Endothelial cell of umbilical vein (primary cell): Measurements from ENCODE around the gene AMN1. TPM values are rescaled to one million over a fixed set of nuclear protein-coding genes. Genes with fewer than 3 reads are reported as not detected.

Experiments
- BruUV-seq: library from RNA; stranded (reverse); fragments of 400-500 nt; replicated peaks from 2 replicates; lab custom pipeline; 2021; lab: Mats Ljungman, UMichigan
- CTCF ChIA-PET: fragments of 300-600, 350-600 bp; sonication (Branson Sonifier 250); formaldehyde crosslinking; loops from one replicate; lab custom pipeline; 2021; ENCODE audit warnings: antibody characterized with exemption, inconsistent platforms; lab: Charles Lee
- POLR2A ChIA-PET: fragments of 300-600, 350-600 bp; sonication (Branson Sonifier 250); formaldehyde crosslinking; loops from one replicate; lab custom pipeline; 2021; ENCODE audit warnings: antibody characterized with exemption, inconsistent platforms; lab: Charles Lee
- DNase-seq: peaks from one replicate; pipeline ENCODE4 v3.0.0-alpha.2; 2011; ENCODE audit warnings: low read depth, low spot score
- FAIRE-seq: peaks from 2 replicates; lab custom pipeline; 2011; peaks lifted over from hg19 to GRCh38; lab: Jason Lieb, UNC
- H2AFZ ChIP-seq: 2 replicates; pipeline ENCODE4 v1.6.0; 2012; ENCODE audit warnings: low read depth, low read length, control low read depth, inconsistent platforms
- H3K27ac ChIP-seq: 2 replicates; pipeline ENCODE4 v1.5.1; 2011; ENCODE audit warnings: low read depth, mild to moderate bottlenecking, control low read depth, low read length, moderate library complexity; ENCODE audit not compliant: insufficient read depth
- H3K27me3 ChIP-seq, 2 experiments: 2 replicates each; pipeline versions ENCODE4 v1.6.0 to v1.6.1; 2011; ENCODE audit warnings: low read length in 2 of 2, mixed read lengths in 1 of 2; ENCODE audit not compliant: control insufficient read depth in 2 of 2, insufficient read depth in 2 of 2
- H3K36me3 ChIP-seq, 2 experiments: 2 replicates in 1 of 2; 3 replicates in 1 of 2; pipeline ENCODE4 v1.5.1; 2011; ENCODE audit warnings: low read length in 2 of 2, mild to moderate bottlenecking in 1 of 2, moderate library complexity in 1 of 2; ENCODE audit not compliant: control insufficient read depth in 2 of 2, insufficient read depth in 2 of 2; ENCODE audit errors: extremely low read depth in 1 of 2
- H3K4me1 ChIP-seq: 3 replicates; pipeline ENCODE4 v1.5.1; 2011; ENCODE audit warnings: mild to moderate bottlenecking, low read length; ENCODE audit not compliant: control insufficient read depth, insufficient read depth; ENCODE audit errors: extremely low read depth
- H3K4me2 ChIP-seq: 2 replicates; pipeline ENCODE4 v1.6.1; 2011; ENCODE audit warnings: low read length, control low read depth, mixed read lengths; ENCODE audit not compliant: insufficient read depth
- H3K4me3 ChIP-seq, 3 experiments: fragments of 200-600 bp in 1 of 3; sonication (generic), shearing (Covaris generic) in 1 of 3; replicated peaks in 1 of 3; 2 replicates each; pipeline ENCODE4 v1.5.1; 2011 to 2016; ENCODE audit warnings: control low read depth in 3 of 3, low read length in 3 of 3, mild to moderate bottlenecking in 2 of 3, inconsistent platforms in 1 of 3, low read depth in 1 of 3, moderate library complexity in 1 of 3; ENCODE audit not compliant: insufficient read depth in 1 of 3
- H3K79me2 ChIP-seq: 2 replicates; pipeline ENCODE4 v1.6.0; 2012; ENCODE audit warnings: low read length, inconsistent platforms; ENCODE audit not compliant: control insufficient read depth, insufficient read depth
- H3K9ac ChIP-seq: replicated peaks from 2 replicates; pipeline ENCODE3; 2011; ENCODE audit warnings: low read length, control low read depth; ENCODE audit not compliant: insufficient read depth; ENCODE audit errors: extremely low read depth
- H3K9me1 ChIP-seq: replicated peaks from 3 replicates; pipeline ENCODE4 v1.6.0; 2011; ENCODE audit warnings: mild to moderate bottlenecking, low read length; ENCODE audit not compliant: control insufficient read depth, insufficient read depth; ENCODE audit errors: extremely low read depth
- H3K9me3 ChIP-seq: replicated peaks from 2 replicates; pipeline ENCODE4 v1.5.1; 2012; ENCODE audit warnings: low read length, inconsistent platforms; ENCODE audit not compliant: control insufficient read depth, insufficient read depth
- H4K20me1 ChIP-seq: replicated peaks from 2 replicates; pipeline ENCODE3; 2011; ENCODE audit warnings: mild to moderate bottlenecking, low read length; ENCODE audit not compliant: control insufficient read depth, insufficient read depth; ENCODE audit errors: extremely low read depth
- CTCF ChIP-seq, 2 donors: IDR thresholded peaks; 1 replicate in 1 of 2; 2 replicates in 1 of 2; pipeline ENCODE4 v1.5.1; 2011; ENCODE audit warnings: low read length in 2 of 2, mild to moderate bottlenecking in 2 of 2, moderate library complexity in 2 of 2, control low read depth in 1 of 2, inconsistent platforms in 1 of 2, low read depth in 1 of 2; ENCODE audit not compliant: insufficient read depth in 1 of 2; ENCODE audit errors: extremely low read depth in 1 of 2
- EZH2 ChIP-seq: IDR thresholded peaks from 2 replicates; pipeline ENCODE4 v1.6.1; 2012; ENCODE audit warnings: borderline replicate concordance, low read depth, mild to moderate bottlenecking, moderate library complexity, low read length, inconsistent platforms; ENCODE audit not compliant: severe bottlenecking
- FOS ChIP-seq: IDR thresholded peaks from 2 replicates; pipeline ENCODE4 v1.6.1; 2011; ENCODE audit warnings: mild to moderate bottlenecking, low read length, moderate library complexity, borderline replicate concordance; ENCODE audit not compliant: insufficient read depth
- GATA2 ChIP-seq: IDR thresholded peaks from 2 replicates; pipeline ENCODE4 v1.7.0; 2011; ENCODE audit warnings: low read depth, mild to moderate bottlenecking, moderate library complexity, mixed read lengths, low read length; ENCODE audit not compliant: insufficient read length, insufficient read depth
- JUN ChIP-seq: IDR thresholded peaks from 2 replicates; pipeline ENCODE4 v1.6.1; 2011; ENCODE audit warnings: borderline replicate concordance, low read depth; ENCODE audit not compliant: insufficient read length, insufficient read depth
- MAX ChIP-seq: IDR thresholded peaks from 2 replicates; pipeline ENCODE4 v1.6.1; 2011; ENCODE audit not compliant: insufficient read depth, insufficient read length
- MYC ChIP-seq: IDR thresholded peaks from one replicate; pipeline ENCODE4 v1.6.1; 2011; ENCODE audit warnings: mild to moderate bottlenecking, low read depth, low read length
- POLR2A ChIP-seq: IDR thresholded peaks from 2 replicates; pipeline ENCODE4 v1.6.1; 2012; ENCODE audit warnings: low read depth, mild to moderate bottlenecking, control low read depth, low read length
- dilution Hi-C: fragments of 300-500 bp; cut with MboI; formaldehyde crosslinking; loops from one replicate; pipeline ENCODE4 v1.15.0; 2019; ENCODE audit warnings: low sequenced_read_pairs; ENCODE audit not compliant: extremely low pct_ligation_motif_present
- intact Hi-C: fragments of 100-400 bp; cut with micrococcal nuclease; formaldehyde crosslinking; loops from one replicate; pipeline ENCODE4 v1.10.0; 2022
- polyA plus RNA-seq, 4 experiments: library from polyadenylated mRNA; depleted of rRNA in 3 of 4; stranded (reverse) in 3 of 4; unstranded in 1 of 4; fragments of >200 nt; gene quantifications; 2 replicates each; pipeline versions ENCODE4 v1.2.1 to v1.2.3, GENCODE V29; 2011 to 2012; ENCODE audit warnings: missing spikeins in 1 of 4
- total RNA-seq: library from RNA; stranded (reverse); gene quantifications from 2 replicates; pipeline ENCODE4 v1.2.3, GENCODE V29; 2021

Gene AMN1
- total and polyA plus RNA-seq, 2 donors (not counting 3 experiments of a cell fraction or from before 2014, with no cell fraction given) = 8.5 to 18.0 TPM

- no peaks in the 10 kb centered on the region for H3K79me2 ChIP-seq
- TF ChIP-seq MAX (no peak), GATA2 (no peak), JUN (no peak), POLR2A (no peak), CTCF (IDR thresholded peaks at IDR 0.05; ENCODE audit: extremely low read depth in 1 of 2, insufficient read depth in 1 of 2, low read depth in 1 of 2, low read length in 2 of 2) (no peak), MYC (no peak), FOS (no peak), EZH2 (no peak)
- no TSS peak for BruUV-seq
- H3K36me3 ChIP-seq = no peaks in the 10 kb centered on the region
- no peak overlapping the region for H3K9ac ChIP-seq
- no peak for FAIRE-seq
- H4K20me1 ChIP-seq = no peaks in the 10 kb centered on the region
- CTCF ChIA-PET = interaction anchor here (1.1 to 3.8 kb wide), 3 partner anchors 9 to 244 kb away, joined by 3 to 29 read pairs (median 5); no protein-coding TSS in a partner anchor
- intact Hi-C loops = no loop called here
- no peak overlapping the region for H3K4me3 ChIP-seq
- no peaks in the 10 kb centered on the region for H3K4me1 ChIP-seq
- H3K4me2 ChIP-seq = no peak overlapping the region
- POLR2A ChIA-PET = no interaction called here
- no peaks in the 10 kb centered on the region for H3K27me3 ChIP-seq
- H3K9me3 ChIP-seq = no peaks in the 10 kb centered on the region
- H3K9me1 ChIP-seq = no peaks in the 10 kb centered on the region
- no peak overlapping the region for H3K27ac ChIP-seq
- no peak overlapping the region for H2AFZ ChIP-seq
- dilution Hi-C loops = no loop called here
- no peak for DNase-seq
Measured at GRCh38 chr12:31647086-31647491, 81.7 kb downstream of the AMN1 start.
